Kidney (tissue), 14 donors: ENCODE results near the gene LSMEM2. TPM values are rescaled to one million over a fixed set of nuclear protein-coding genes. Genes with fewer than 3 reads are reported as not detected.

Experiments
- DNase-seq, 5 donors: peaks; one replicate each; pipeline ENCODE4 v3.0.0-alpha.2; 2013 to 2020
- FAIRE-seq: peaks from 2 replicates; lab custom pipeline; 2012; peaks lifted over from hg19 to GRCh38; lab: Jason Lieb, UNC
- H3K27ac ChIP-seq, 2 donors: one replicate each; pipeline ENCODE4 v1.7.0; 2013; ENCODE audit warnings: low read depth in 2 of 2, low read length in 2 of 2, inconsistent platforms in 1 of 2
- H3K27me3 ChIP-seq: one replicate; pipeline ENCODE4 v1.7.1; 2013; ENCODE audit warnings: low read length, inconsistent platforms; ENCODE audit not compliant: control insufficient read depth, insufficient read depth
- H3K36me3 ChIP-seq, 3 donors: one replicate each; pipeline versions ENCODE4 v1.7.0 to v1.7.1; 2013; ENCODE audit warnings: low read length in 3 of 3, control low read depth in 1 of 3, inconsistent platforms in 1 of 3; ENCODE audit not compliant: insufficient read depth in 3 of 3, control insufficient read depth in 2 of 3
- H3K4me1 ChIP-seq, 3 donors: one replicate each; pipeline versions ENCODE4 v1.7.0 to v1.7.1; 2013; ENCODE audit warnings: low read length in 3 of 3, inconsistent platforms in 1 of 3, low read depth in 1 of 3; ENCODE audit not compliant: control insufficient read depth in 2 of 3, insufficient read depth in 2 of 3
- H3K4me3 ChIP-seq, 3 donors: one replicate each; pipeline versions ENCODE4 v1.7.0 to v1.8.1; 2013; ENCODE audit warnings: low read length in 3 of 3, control low read depth in 1 of 3, inconsistent platforms in 1 of 3
- H3K9ac ChIP-seq, 3 donors: one replicate each; pipeline versions ENCODE4 v1.7.0 to v1.7.1; 2013; ENCODE audit warnings: low read length in 3 of 3, control low read depth in 1 of 3, inconsistent platforms in 1 of 3
- H3K9me3 ChIP-seq, 3 donors: one replicate each; pipeline versions ENCODE4 v1.7.0 to v1.7.1; 2013; ENCODE audit warnings: low read length in 3 of 3, control low read depth in 1 of 3, inconsistent platforms in 1 of 3; ENCODE audit not compliant: control insufficient read depth in 2 of 3, insufficient read depth in 1 of 3
- intact Hi-C: fragments of 100-400 bp; cut with DNase I; formaldehyde crosslinking; loops from one replicate; pipeline ENCODE4 v1.11.1; 2022
- polyA plus RNA-seq: library from polyadenylated mRNA; stranded (reverse); fragments of 350-450 nt; fragmentation: Illumina TruSeq; extraction: RNeasy Lipid Tissue Mini Kit (QIAGEN cat#74804); gene quantifications from one replicate; pipeline ENCODE4 v1.2.3, GENCODE V29; 2014; ENCODE audit warnings: low read depth, low replicate concordance; ENCODE audit not compliant: insufficient read depth
- total RNA-seq: library from RNA; stranded (reverse); fragmentation: NEBNext Ultra II Directional; extraction: Animal tissue kit (Norgen Biotek cat#: 25700); gene quantifications from one replicate; pipeline ENCODE4 v1.2.1, GENCODE V29; 2021
- TF ChIP-seq, protein P1 (sequence below): IDR thresholded peaks from 3 replicates; pipeline ENCODE4 v1.5.1; 2012; ENCODE audit warnings: mild to moderate bottlenecking, moderate library complexity, borderline replicate concordance; ENCODE audit not compliant: insufficient read depth; ENCODE audit errors: extremely low read depth
- donor health status: control.
- donor health status: control.
- donor health status: control.
- donor health status: control.
- donor health status: control.
- donor health status: DM: yes; HTN: yes; CAD: no.
- donor health status: Normal renal cell carcinoma (clear cell type).

The LSMEM2 gene
- total and polyA plus RNA-seq, 2 donors from 2014 or later, result 0.22 to 0.62 TPM

DNA sequence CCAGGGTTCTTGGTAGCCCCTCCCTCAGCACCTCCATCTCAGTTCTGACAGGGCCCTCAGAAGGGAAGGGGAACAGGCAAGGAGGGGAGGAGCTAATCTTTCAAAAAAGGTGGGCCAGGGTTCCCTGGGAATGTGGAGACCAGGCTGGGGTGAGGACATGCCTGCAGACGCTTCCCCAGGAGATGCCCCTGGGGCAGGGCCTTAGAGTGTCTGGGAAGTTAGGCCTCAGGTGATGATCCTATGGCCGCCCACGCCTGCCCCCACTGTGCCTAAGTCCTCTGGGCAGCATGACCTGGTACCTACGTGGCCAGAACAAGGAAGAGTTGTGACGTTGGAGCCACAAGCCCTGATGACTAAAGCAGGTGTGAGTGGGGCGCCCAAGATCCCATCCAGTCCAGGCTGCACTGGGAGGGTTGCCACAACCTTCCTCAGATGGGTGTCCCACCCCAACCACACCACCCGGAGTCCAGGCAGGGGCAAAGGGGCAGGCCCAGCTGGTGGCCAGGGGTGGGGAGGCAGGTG is 13.9 kb upstream of the LSMEM2 start:
- H3K4me1 ChIP-seq, result peaks cover 0 to 57% (median 28%) of the 10 kb centered on the region in 3 donors
- peak overlapping the region; percentile 91 to 94 for H3K27ac ChIP-seq
- FAIRE-seq, result no peak
- DNase-seq, result peak in 1 of 5 donors; percentile 91
- H3K36me3 ChIP-seq, result no peaks in the 10 kb centered on the region
- TF ChIP-seq, protein P1, sequence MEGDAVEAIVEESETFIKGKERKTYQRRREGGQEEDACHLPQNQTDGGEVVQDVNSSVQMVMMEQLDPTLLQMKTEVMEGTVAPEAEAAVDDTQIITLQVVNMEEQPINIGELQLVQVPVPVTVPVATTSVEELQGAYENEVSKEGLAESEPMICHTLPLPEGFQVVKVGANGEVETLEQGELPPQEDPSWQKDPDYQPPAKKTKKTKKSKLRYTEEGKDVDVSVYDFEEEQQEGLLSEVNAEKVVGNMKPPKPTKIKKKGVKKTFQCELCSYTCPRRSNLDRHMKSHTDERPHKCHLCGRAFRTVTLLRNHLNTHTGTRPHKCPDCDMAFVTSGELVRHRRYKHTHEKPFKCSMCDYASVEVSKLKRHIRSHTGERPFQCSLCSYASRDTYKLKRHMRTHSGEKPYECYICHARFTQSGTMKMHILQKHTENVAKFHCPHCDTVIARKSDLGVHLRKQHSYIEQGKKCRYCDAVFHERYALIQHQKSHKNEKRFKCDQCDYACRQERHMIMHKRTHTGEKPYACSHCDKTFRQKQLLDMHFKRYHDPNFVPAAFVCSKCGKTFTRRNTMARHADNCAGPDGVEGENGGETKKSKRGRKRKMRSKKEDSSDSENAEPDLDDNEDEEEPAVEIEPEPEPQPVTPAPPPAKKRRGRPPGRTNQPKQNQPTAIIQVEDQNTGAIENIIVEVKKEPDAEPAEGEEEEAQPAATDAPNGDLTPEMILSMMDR, result no peak
- no peaks in the 10 kb centered on the region for H3K27me3 ChIP-seq
- no peak overlapping the region for H3K4me3 ChIP-seq
- H3K9ac ChIP-seq, result peak overlapping the region in 1 of 3 donors; percentile 95
- intact Hi-C loops, result no loop called here
- no peaks in the 10 kb centered on the region for H3K9me3 ChIP-seq

DNA sequence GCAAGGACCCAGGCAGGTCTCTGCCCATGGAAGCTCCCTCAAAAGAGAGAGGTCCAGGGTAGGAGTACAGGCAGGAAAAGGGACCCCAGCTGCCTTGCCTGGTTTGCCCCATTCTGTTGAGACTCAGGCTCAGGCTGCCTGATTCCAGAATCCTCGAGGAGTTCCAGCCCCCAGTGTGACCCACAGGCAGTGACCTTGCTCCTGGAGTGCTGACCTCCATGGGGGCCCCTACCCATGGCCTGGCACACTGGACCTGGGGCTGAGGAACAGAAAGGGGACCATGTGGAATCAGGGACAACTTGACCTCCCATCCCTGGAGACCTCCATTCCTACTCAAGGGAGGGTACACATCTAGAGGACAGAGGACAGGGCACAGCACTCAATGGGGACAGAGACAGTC is 13.3 kb upstream of the LSMEM2 start:
- H3K9ac ChIP-seq, result peak overlapping the region in 1 of 3 donors; percentile 95
- FAIRE-seq (no peak), DNase-seq (peak in 1 of 5 donors; percentile 71)
- H3K27ac ChIP-seq, result peak overlapping the region; percentile 91 to 94
- peaks cover 0 to 57% (median 29%) of the 10 kb centered on the region in 3 donors for H3K4me1 ChIP-seq
- intact Hi-C loops, result no loop called here
- peak overlapping the region in 1 of 3 donors; percentile 17 for H3K4me3 ChIP-seq
- H3K27me3 ChIP-seq, result no peaks in the 10 kb centered on the region
- TF ChIP-seq, protein P1, result no peak
- no peaks in the 10 kb centered on the region for H3K9me3 ChIP-seq
- H3K36me3 ChIP-seq, result no peaks in the 10 kb centered on the region

DNA sequence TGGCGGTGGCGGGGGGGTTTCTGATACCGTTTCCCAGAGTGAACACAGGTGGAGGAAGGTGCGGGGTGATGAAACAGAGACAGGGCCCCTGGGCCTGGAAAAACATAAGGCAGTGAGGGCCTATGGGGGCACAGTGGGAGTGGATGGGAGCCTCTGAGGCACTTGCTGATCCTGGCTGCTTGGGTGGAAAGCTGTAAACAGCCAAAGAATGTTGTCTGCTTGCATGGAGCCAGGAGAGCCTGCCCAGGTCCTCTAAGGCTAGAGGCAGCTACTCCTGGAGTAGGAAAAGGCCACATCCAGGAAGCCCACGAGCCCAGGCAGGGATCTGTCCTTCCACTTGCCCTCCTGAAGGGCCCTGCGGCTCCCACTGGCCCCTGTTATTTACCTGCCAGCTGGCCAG is 12.9 kb upstream of the LSMEM2 start:
- TF ChIP-seq, protein P1, result no peak
- no peaks in the 10 kb centered on the region for H3K9me3 ChIP-seq
- peak in 2 of 5 donors; percentile 21 to 67 for DNase-seq
- H3K4me3 ChIP-seq, result peak overlapping the region in 1 of 3 donors; percentile 84
- H3K9ac ChIP-seq, result peak overlapping the region in 1 of 3 donors; percentile 95
- no peaks in the 10 kb centered on the region for H3K27me3 ChIP-seq
- peaks cover 0 to 56% (median 34%) of the 10 kb centered on the region in 3 donors for H3K4me1 ChIP-seq
- intact Hi-C loops, result no loop called here
- no peak for FAIRE-seq
- no peaks in the 10 kb centered on the region for H3K36me3 ChIP-seq
- peak overlapping the region; percentile 91 to 94 for H3K27ac ChIP-seq
